Panc1 (cell line): Measurements from ENCODE around the gene ACOX3. TPM values are rescaled to one million over a fixed set of nuclear protein-coding genes. Genes with fewer than 3 reads are reported as not detected.

Source experiments
- ATAC-seq: fragments of 200-7000 bp; cut with Tn5 transposase; 2 replicates; pipeline ENCODE4 v1.9.1; 2020; ENCODE audit warnings: mild to moderate bottlenecking, moderate library complexity
- BruUV-seq: library from RNA; stranded (reverse); fragments of 400-500 nt; replicated peaks from 2 replicates; lab custom pipeline; 2021; lab: Mats Ljungman, UMichigan
- CTCF ChIA-PET: fragments of 300-600 bp; sonication (Branson Sonifier 250); formaldehyde crosslinking; loops from one replicate; lab custom pipeline; 2022; ENCODE audit warnings: antibody characterized with exemption; lab: Charles Lee
- POLR2A ChIA-PET: fragments of 300-600 bp; sonication (Branson Sonifier 250); formaldehyde crosslinking; loops from one replicate; lab custom pipeline; 2022; ENCODE audit warnings: antibody characterized with exemption; lab: Charles Lee
- DNase-seq: peaks from one replicate; pipeline ENCODE4 v3.0.0-alpha.2; 2010; ENCODE audit warnings: low read depth, low spot score
- H3K27ac ChIP-seq: 2 replicates; pipeline ENCODE4 v1.5.1; 2011; ENCODE audit warnings: mild to moderate bottlenecking, low read length, inconsistent platforms
- H3K27me3 ChIP-seq: fragments of 200-500 bp; sonication (Bioruptor generic); 2 replicates; pipeline ENCODE4 v1.6.0; 2014; ENCODE audit warnings: low read length, inconsistent platforms; ENCODE audit not compliant: control insufficient read depth, insufficient read depth
- H3K36me3 ChIP-seq: fragments of 200-500 bp; sonication (Bioruptor generic); 2 replicates; pipeline ENCODE4 v1.5.1; 2014; ENCODE audit warnings: inconsistent platforms, mild to moderate bottlenecking, low read length, moderate library complexity; ENCODE audit not compliant: control insufficient read depth, insufficient read depth
- H3K4me1 ChIP-seq: 2 replicates; pipeline ENCODE4 v1.5.1; 2011; ENCODE audit warnings: inconsistent platforms, mild to moderate bottlenecking, low read length, moderate library complexity; ENCODE audit not compliant: control insufficient read depth, insufficient read depth
- H3K4me3 ChIP-seq, 2 experiments: 2 replicates each; pipeline ENCODE4 v1.5.1; 2011 to 2012; ENCODE audit warnings: low read depth in 2 of 2, low read length in 2 of 2, mild to moderate bottlenecking in 2 of 2, inconsistent platforms in 1 of 2, moderate library complexity in 1 of 2
- H3K9me3 ChIP-seq: fragments of 200-500 bp; sonication (Bioruptor generic); 2 replicates; pipeline ENCODE4 v1.5.1; 2014; ENCODE audit warnings: low read depth, mild to moderate bottlenecking, inconsistent platforms, low read length, moderate library complexity; ENCODE audit not compliant: control insufficient read depth, insufficient read depth
- POLR2AphosphoS5 ChIP-seq: IDR thresholded peaks from 2 replicates; pipeline ENCODE4 v1.6.1; 2012; ENCODE audit warnings: mild to moderate bottlenecking, low read depth, low read length, moderate library complexity
- SIN3A ChIP-seq: IDR thresholded peaks from 2 replicates; pipeline ENCODE4 v1.6.1; 2012; ENCODE audit warnings: low read depth, mild to moderate bottlenecking, low read length, moderate library complexity, borderline replicate concordance; ENCODE audit not compliant: insufficient read depth
- TCF7L2 ChIP-seq: IDR thresholded peaks from 2 replicates; pipeline ENCODE4 v1.6.1; 2011; ENCODE audit warnings: mild to moderate bottlenecking, low read depth, low read length, inconsistent platforms
- in situ Hi-C: cut with HindIII; loops from 2 replicates; pipeline ENCODE4 v1.10.0; 2016; ENCODE audit warnings: low sequenced_read_pairs, low pct_unique_long_range_greater_than_20kb
- intact Hi-C: fragments of 100-400 bp; cut with micrococcal nuclease; formaldehyde crosslinking; loops from one replicate; pipeline ENCODE4 v1.10.0; 2022; ENCODE audit not compliant: unreplicated experiment
- total RNA-seq: library from RNA; stranded (reverse); gene quantifications from one replicate; pipeline ENCODE4 v1.2.1, GENCODE V29; 2021; ENCODE audit not compliant: unreplicated experiment
- TF ChIP-seq, protein P1 (sequence below), 2 experiments: IDR thresholded peaks; 2 replicates each; pipeline ENCODE4 v1.6.1; 2011 to 2012; ENCODE audit warnings: low read depth in 2 of 2, control low read depth in 1 of 2, low read length in 1 of 2, mild to moderate bottlenecking in 1 of 2, moderate library complexity in 1 of 2; ENCODE audit not compliant: insufficient read depth in 1 of 2
- TF ChIP-seq, protein P2 (sequence below): fragments of 450-650 bp; IDR thresholded peaks from 2 replicates; pipeline ENCODE4 v1.5.1; 2017; ENCODE audit warnings: mild to moderate bottlenecking

ACOX3 gene
- total RNA-seq, 1 experiment from 2014 or later, result 15.4 TPM

DNA sequence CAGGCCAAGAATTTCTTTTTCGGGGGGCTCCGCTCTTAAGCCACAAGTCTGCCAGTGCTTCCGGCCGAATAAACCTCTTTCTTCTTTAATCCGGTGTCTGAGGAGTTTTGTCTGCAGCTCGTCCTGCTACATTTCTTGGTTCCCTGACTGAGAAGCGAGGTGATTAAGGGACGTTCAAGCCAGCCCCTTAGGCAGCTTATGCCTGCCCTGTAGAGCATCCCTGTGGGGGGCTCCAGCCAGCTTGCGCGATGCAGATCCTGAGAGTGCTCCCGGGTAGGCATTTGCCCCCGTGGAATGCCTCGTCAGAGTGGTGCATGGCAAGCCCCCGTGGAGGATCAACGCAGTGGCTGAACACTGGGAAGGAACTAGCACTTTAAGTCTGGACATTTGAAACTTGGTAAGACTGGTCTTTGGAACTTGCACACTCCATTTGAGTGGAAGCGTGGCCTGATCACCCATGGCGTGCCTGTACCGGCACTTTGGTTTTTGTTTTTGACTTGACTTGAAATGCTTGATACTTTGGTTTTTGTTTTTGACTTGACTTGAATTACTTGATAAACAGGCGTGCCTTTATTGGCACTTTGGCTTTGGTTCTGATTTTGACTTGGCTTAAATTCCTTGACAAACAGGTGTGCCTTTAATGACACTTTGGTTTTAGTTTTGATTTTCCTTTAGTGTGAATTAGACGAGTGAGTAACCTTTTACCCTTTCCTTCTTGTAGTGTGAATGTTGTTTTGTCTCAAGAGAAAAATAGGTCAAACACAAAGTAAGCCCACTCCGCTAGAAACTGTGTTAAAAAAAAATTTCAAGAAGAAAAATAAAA, 6.1 kb downstream of the ACOX3 start:
- no TSS peak for BruUV-seq
- in situ Hi-C loops, result no loop called here
- no peak for ATAC-seq
- H3K4me3 ChIP-seq, result no peak overlapping the region
- ChIA-PET POLR2A (no interaction called here), CTCF (no interaction called here)
- intact Hi-C loops, result no loop called here
- no peak overlapping the region for H3K27ac ChIP-seq
- no peaks in the 10 kb centered on the region for H3K27me3 ChIP-seq
- TF ChIP-seq TCF7L2, result no peak
- TF ChIP-seq, protein P1, sequence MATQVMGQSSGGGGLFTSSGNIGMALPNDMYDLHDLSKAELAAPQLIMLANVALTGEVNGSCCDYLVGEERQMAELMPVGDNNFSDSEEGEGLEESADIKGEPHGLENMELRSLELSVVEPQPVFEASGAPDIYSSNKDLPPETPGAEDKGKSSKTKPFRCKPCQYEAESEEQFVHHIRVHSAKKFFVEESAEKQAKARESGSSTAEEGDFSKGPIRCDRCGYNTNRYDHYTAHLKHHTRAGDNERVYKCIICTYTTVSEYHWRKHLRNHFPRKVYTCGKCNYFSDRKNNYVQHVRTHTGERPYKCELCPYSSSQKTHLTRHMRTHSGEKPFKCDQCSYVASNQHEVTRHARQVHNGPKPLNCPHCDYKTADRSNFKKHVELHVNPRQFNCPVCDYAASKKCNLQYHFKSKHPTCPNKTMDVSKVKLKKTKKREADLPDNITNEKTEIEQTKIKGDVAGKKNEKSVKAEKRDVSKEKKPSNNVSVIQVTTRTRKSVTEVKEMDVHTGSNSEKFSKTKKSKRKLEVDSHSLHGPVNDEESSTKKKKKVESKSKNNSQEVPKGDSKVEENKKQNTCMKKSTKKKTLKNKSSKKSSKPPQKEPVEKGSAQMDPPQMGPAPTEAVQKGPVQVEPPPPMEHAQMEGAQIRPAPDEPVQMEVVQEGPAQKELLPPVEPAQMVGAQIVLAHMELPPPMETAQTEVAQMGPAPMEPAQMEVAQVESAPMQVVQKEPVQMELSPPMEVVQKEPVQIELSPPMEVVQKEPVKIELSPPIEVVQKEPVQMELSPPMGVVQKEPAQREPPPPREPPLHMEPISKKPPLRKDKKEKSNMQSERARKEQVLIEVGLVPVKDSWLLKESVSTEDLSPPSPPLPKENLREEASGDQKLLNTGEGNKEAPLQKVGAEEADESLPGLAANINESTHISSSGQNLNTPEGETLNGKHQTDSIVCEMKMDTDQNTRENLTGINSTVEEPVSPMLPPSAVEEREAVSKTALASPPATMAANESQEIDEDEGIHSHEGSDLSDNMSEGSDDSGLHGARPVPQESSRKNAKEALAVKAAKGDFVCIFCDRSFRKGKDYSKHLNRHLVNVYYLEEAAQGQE (IDR thresholded peaks at IDR 0.05; ENCODE audit: insufficient read depth in 1 of 2, low read depth in 2 of 2, low read length in 1 of 2), result no peak
- 0 out of 2 replicates have a peak, but pooled peaks cover 3% of the 10 kb centered on the region for H3K4me1 ChIP-seq
- no peaks in the 10 kb centered on the region for H3K36me3 ChIP-seq
- no peak for DNase-seq
- no peaks in the 10 kb centered on the region for H3K9me3 ChIP-seq

DNA sequence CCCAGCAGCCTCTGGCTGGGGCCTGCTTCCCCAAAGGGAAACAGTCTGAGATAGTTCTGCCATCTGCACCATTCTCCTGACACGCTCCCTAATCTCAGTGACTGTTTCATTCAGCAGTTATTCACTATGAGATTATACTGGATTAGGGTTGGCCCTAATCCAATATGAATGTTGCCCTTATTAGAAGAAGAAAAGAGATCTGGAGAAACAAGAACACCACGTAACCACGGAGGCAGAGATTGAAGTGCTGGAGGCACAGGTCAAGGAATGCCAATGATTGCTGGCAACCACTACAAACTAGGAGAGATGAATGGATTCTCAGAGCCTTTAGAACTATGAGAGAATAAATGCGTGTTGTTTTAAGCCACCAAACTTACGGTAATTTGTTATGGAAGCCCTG, 7.4 kb downstream of the ACOX3 start:
- ChIA-PET POLR2A (no interaction called here), CTCF (no interaction called here)
- TF ChIP-seq, protein P1 (IDR thresholded peaks at IDR 0.05; ENCODE audit: insufficient read depth in 1 of 2, low read depth in 2 of 2, low read length in 1 of 2), result no peak
- no peak for TF ChIP-seq POLR2AphosphoS5
- TF ChIP-seq TCF7L2, result no peak
- no peak for TF ChIP-seq SIN3A
- TF ChIP-seq, protein P2, sequence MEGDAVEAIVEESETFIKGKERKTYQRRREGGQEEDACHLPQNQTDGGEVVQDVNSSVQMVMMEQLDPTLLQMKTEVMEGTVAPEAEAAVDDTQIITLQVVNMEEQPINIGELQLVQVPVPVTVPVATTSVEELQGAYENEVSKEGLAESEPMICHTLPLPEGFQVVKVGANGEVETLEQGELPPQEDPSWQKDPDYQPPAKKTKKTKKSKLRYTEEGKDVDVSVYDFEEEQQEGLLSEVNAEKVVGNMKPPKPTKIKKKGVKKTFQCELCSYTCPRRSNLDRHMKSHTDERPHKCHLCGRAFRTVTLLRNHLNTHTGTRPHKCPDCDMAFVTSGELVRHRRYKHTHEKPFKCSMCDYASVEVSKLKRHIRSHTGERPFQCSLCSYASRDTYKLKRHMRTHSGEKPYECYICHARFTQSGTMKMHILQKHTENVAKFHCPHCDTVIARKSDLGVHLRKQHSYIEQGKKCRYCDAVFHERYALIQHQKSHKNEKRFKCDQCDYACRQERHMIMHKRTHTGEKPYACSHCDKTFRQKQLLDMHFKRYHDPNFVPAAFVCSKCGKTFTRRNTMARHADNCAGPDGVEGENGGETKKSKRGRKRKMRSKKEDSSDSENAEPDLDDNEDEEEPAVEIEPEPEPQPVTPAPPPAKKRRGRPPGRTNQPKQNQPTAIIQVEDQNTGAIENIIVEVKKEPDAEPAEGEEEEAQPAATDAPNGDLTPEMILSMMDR, result no peak
- BruUV-seq, result no TSS peak
- no peaks in the 10 kb centered on the region for H3K27me3 ChIP-seq
- in situ Hi-C loops, result no loop called here
- intact Hi-C loops, result no loop called here
- H3K27ac ChIP-seq, result no peak overlapping the region
- H3K36me3 ChIP-seq, result no peaks in the 10 kb centered on the region
- DNase-seq, result no peak
- no peak for ATAC-seq
- no peaks in the 10 kb centered on the region for H3K9me3 ChIP-seq
- no peak overlapping the region for H3K4me3 ChIP-seq
- peaks cover 3% of the 10 kb centered on the region; the same call in 1 of the 2 replicates for H3K4me1 ChIP-seq
